Measurements from ENCODE around the gene ALOX15.
"Not testable (repeated sequence)": the region's sequence is repeated elsewhere in the genome, so short reads cannot be mapped to it uniquely, and the experiment has no call there.

Gene ALOX15, protein sequence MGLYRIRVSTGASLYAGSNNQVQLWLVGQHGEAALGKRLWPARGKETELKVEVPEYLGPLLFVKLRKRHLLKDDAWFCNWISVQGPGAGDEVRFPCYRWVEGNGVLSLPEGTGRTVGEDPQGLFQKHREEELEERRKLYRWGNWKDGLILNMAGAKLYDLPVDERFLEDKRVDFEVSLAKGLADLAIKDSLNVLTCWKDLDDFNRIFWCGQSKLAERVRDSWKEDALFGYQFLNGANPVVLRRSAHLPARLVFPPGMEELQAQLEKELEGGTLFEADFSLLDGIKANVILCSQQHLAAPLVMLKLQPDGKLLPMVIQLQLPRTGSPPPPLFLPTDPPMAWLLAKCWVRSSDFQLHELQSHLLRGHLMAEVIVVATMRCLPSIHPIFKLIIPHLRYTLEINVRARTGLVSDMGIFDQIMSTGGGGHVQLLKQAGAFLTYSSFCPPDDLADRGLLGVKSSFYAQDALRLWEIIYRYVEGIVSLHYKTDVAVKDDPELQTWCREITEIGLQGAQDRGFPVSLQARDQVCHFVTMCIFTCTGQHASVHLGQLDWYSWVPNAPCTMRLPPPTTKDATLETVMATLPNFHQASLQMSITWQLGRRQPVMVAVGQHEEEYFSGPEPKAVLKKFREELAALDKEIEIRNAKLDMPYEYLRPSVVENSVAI

DNA sequence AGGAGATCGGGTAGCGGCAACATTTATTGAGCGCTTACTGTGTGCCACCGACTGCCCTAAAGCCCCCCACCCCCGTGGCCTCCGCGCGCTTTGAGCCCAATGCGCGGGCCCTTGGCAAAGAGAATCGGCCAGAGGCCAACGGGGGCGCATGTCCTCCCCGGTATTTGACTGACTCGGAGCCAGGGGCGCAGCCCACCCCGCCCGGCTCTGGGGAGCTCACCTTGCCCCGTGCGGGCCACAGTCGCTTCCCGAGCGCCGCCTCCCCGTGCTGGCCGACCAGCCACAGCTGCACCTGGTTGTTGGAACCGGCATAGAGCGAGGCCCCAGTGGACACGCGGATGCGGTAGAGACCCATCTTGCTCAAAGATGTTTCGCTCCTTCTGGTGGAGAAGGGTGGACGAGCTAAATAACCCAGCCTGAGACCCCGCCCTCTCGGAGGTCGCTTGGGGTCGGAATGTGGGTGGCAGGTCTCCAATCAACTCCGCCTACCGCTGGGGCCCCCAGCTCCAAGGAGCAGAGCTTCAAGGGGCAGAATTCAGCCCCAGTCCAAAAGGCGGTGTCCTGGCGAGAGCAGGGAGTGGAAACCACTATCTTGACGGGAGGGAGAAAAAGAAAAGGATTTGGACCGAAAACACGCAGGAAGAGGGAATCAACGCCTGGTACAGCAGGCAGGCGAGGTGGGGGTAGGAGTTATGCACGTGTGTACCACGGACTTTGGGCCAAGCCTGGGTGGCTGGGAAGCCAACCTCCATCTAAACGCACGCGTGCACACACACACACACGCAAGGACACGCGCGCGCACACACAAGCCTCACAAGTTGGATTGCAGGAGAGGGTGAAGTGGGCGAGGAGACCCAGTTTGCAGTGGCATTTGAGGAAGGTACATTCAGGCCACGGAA, at the start of gene ALOX15:
Gene ALOX15, minus strand, starts transcription at position 382 of the 899 bp plus-strand sequence. Its CDS starts 27 bp downstream, at position 355.
- TF ChIP-seq, protein P1, sequence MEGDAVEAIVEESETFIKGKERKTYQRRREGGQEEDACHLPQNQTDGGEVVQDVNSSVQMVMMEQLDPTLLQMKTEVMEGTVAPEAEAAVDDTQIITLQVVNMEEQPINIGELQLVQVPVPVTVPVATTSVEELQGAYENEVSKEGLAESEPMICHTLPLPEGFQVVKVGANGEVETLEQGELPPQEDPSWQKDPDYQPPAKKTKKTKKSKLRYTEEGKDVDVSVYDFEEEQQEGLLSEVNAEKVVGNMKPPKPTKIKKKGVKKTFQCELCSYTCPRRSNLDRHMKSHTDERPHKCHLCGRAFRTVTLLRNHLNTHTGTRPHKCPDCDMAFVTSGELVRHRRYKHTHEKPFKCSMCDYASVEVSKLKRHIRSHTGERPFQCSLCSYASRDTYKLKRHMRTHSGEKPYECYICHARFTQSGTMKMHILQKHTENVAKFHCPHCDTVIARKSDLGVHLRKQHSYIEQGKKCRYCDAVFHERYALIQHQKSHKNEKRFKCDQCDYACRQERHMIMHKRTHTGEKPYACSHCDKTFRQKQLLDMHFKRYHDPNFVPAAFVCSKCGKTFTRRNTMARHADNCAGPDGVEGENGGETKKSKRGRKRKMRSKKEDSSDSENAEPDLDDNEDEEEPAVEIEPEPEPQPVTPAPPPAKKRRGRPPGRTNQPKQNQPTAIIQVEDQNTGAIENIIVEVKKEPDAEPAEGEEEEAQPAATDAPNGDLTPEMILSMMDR (IDR thresholded peaks at IDR 0.05; ENCODE audit: insufficient read depth, missing control alignments) = no peak
- FAIRE-seq (no peak), DNase-seq (ENCODE audit: insufficient read length, low spot score) (no peak)

DNA sequence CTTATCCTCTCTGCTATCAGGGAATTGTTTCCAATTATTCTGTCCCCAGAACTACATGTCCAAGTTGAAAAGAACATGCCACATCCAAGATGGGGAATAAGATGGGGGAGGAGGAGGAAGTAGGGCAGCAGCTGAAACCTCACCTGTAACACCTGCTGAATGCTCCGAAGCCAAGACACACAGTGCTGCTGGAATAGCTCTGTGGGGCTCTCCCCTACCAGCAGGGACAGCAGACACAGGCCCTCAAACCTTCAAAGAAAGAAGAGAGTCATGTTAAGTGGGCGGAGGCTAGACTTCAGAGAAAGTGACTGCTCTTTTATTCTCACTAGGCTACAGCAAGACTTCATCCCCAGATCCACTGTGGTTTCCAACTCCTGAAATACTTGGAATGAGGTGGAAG, 49.3 kb upstream of the ALOX15 start:
- DNase-seq (ENCODE audit: insufficient read length, low spot score) (no peak), FAIRE-seq (no peak)
- TF ChIP-seq, protein P1 (IDR thresholded peaks at IDR 0.05; ENCODE audit: insufficient read depth, missing control alignments) = no peak

DNA sequence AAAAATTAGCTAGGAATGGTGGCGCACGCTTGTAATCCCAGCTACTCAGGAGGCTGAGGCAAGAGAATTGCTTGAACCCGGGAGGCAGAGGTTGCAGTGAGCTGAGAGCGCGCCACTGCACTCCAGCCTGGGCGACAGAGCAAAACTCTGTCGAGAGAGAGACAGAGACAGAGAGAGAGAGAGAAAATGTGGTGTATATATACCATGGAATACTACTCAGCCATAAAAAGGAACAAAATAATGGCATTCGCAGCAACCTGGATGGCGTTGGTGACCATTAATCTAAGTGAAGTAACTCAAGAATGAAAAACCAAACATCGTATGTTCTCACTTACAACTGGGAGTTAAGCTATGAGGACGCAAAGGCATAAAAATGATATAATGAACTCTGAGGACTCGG, 48.4 kb upstream of the ALOX15 start:
- not testable (repeated sequence) for DNase-seq (ENCODE audit: insufficient read length, low spot score); FAIRE-seq

DNA sequence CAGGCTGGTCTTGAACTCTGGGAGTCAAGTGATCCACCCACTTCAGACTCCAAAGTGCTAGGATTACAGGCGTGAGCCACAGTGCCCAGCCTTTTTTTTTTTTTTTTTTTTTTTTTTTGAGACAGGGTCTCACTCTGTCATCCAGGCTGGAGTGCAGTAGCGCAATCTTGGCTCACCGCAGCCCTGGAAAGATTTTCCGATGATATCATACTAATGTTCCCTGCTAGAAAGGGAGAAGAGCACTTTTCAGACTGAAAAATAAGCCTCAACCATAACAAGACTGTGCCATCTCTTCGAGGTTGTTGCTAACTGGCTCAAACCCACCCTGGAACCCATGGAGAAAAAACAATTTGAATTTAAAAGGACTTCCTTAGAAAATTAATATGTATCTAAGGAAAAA, 42.3 kb upstream of the ALOX15 start:
- DNase-seq (ENCODE audit: insufficient read length, low spot score); FAIRE-seq: not testable (repeated sequence)

DNA sequence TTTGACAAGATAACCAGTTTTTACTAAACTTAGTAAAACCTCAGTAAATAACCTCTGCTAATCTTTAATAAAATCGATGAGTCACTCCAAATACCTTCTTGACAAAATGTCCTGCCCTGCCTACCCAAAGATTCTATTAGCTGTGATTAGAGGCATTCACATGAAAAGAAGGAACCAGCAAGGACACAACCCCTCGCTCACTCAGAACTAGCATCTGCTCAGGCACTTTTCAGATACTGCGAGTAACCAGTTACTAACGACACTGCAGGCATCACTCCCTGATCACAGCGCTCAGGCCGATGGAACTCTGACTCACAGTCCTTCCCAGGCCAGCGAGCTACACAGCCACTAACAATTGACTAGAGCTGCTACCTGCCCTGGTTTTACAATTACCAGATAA, 38.2 kb upstream of the ALOX15 start:
- TF ChIP-seq, protein P1 (IDR thresholded peaks at IDR 0.05; ENCODE audit: insufficient read depth, missing control alignments) = no peak
- no peak for DNase-seq (ENCODE audit: insufficient read length, low spot score)
- no peak for FAIRE-seq

DNA sequence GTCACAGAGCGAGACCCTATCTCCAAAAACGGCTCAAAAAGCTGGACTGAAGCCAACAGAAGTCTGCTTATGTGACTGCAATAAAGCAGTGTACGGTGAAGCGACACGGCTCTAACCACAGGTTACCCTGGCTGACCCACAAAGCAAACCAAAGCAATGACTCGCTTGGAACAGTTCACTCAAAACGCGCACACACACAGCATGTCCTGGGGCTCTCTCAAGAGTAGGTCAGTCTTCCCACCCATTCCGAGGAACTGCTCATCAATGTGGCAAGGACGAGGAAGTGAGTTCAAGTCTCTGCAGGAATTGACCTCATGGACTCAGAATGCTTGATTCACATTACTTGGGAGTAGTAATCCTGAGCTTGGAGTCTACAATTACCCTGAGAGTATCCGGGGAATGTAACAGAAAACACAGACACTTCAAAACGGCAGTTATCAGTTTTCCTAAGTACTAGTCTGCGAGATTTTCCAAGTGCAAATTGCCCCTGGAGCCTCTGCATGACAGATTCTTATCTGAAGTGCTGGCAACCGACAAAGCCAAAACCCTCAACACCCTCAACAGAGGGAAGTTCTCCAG, 37.1 kb upstream of the ALOX15 start:
- DNase-seq (ENCODE audit: insufficient read length, low spot score) (no peak), FAIRE-seq (no peak)
- TF ChIP-seq, protein P1 (IDR thresholded peaks at IDR 0.05; ENCODE audit: insufficient read depth, missing control alignments) = no peak

DNA sequence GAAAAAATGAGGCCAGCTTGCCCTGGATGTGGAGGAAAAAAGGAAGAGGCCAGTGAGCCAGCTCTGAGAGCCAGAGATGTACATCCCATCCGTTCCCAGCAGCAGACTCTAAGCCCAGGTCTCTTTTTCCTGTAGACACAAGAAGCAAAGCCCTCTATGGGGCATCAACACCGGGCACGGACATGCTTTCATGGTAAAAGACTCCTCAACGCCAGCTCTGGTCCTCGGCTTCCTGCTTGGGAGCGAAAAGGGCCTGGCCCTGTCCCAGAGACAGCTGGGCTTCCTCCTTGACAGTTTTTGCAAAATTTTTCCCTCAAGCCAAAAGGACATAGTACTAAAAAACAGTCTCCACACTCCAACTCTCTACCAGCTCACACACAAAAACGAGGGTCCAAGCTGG, 35.3 kb upstream of the ALOX15 start:
- FAIRE-seq (no peak), DNase-seq (ENCODE audit: insufficient read length, low spot score) (no peak)
- TF ChIP-seq, protein P1 (IDR thresholded peaks at IDR 0.05; ENCODE audit: insufficient read depth, missing control alignments) = no peak

Measured in D721Med (cell line).